GM12891 (cell line): ENCODE measurements around the gene PROB1. TPM values are rescaled to one million over a fixed set of nuclear protein-coding genes. Genes with fewer than 3 reads are reported as not detected.
A peak's percentile ranks its signal among the peaks of the same experiment; 100 is the strongest.
"Not testable (repeated sequence)": the region's sequence is repeated elsewhere in the genome, so short reads cannot be mapped to it uniquely, and the experiment has no call there.

Experiments used
- DNase-seq: peaks from one replicate; pipeline ENCODE4 v3.0.0; 2011; ENCODE audit warnings: low spot score; ENCODE audit not compliant: insufficient read length
- FAIRE-seq: peaks from 2 replicates; lab custom pipeline; 2011; peaks lifted over from hg19 to GRCh38; lab: Jason Lieb, UNC
- PAX5 ChIP-seq: IDR thresholded peaks from 2 replicates; pipeline ENCODE4 v1.6.1; 2011; ENCODE audit warnings: low read length, moderate library complexity, mild to moderate bottlenecking; ENCODE audit not compliant: insufficient read depth, severe bottlenecking
- POLR2A ChIP-seq: IDR thresholded peaks from 2 replicates; pipeline ENCODE4 v1.6.1; 2011; ENCODE audit warnings: low read depth, low read length, control low read depth
- POLR2AphosphoS5 ChIP-seq: IDR thresholded peaks from 2 replicates; pipeline ENCODE4 v1.6.1; 2011; ENCODE audit warnings: low read depth, low read length, control low read depth
- POU2F2 ChIP-seq: IDR thresholded peaks from 2 replicates; pipeline ENCODE4 v1.6.1; 2011; ENCODE audit warnings: low read depth, mild to moderate bottlenecking, control low read depth, low read length, moderate library complexity
- SPI1 ChIP-seq: IDR thresholded peaks from 2 replicates; pipeline ENCODE4 v1.6.1; 2011; ENCODE audit warnings: low read depth, low read length, control low read depth
- TAF1 ChIP-seq: IDR thresholded peaks from 2 replicates; pipeline ENCODE4 v1.6.1; 2011; ENCODE audit warnings: low read depth, low read length, control low read depth
- polyA plus RNA-seq: library from polyadenylated mRNA; unstranded; fragments of >200 nt; gene quantifications from one replicate; pipeline ENCODE4 v1.2.1, GENCODE V29; 2012; ENCODE audit warnings: low read depth, missing spikeins, inconsistent platforms; ENCODE audit not compliant: missing spikeins

Gene PROB1
- polyA plus RNA-seq: 3.5 TPM

- DNase-seq (no peak), FAIRE-seq (no peak)
- TF ChIP-seq SPI1 (no peak), POLR2A (no peak), PAX5 (no peak), POLR2AphosphoS5 (no peak), POU2F2 (no peak), TAF1 (no peak)
Observed at GRCh38 chr5:139394654-139395566, at the start of gene PROB1. PROB1 (minus strand) TSS chr5:139395104; CDS start chr5:139395081, 23 bp downstream.

- FAIRE-seq (no peak), DNase-seq (no peak)
- no peak for TF ChIP-seq POU2F2
- no peak for TF ChIP-seq TAF1
- no peak for TF ChIP-seq POLR2AphosphoS5
- no peak for TF ChIP-seq POLR2A
- no peak for TF ChIP-seq PAX5
- TF ChIP-seq SPI1: no peak
Observed at GRCh38 chr5:139443831-139444453, 49.0 kb upstream of the PROB1 start.

DNA sequence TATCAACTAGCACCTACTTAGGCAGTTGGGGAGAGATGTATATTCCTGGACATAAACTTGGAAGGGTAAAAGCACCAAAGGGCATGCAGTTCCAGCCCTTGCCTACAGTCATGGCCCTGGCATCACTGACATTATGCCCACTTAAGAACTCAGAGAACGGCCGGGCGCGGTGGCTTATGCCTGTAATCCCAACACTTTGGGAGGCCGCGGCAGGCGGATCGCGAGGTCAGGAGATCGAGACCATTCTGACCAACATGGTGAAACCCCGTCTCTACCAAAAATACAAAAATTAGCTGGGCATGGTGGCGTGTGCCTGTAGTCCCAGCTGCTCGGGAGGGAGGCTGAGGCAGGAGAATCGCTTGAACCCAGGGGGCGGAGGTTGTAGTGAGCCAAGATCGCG is 45.5 kb upstream of the PROB1 start:
- not testable (repeated sequence) for FAIRE-seq, DNase-seq

GRCh38 chr5:139439013-139439903 is 44.4 kb upstream of the PROB1 start, which contains the start of gene DNAJC18:
DNAJC18 (minus strand) TSS chr5:139439525; CDS start chr5:139439445, 80 bp downstream.
- DNase-seq: peak; percentile 85
- TF ChIP-seq SPI1 (no peak), POLR2A (peak; percentile 58; the same call in 1 of the 2 replicates), POU2F2 (0 out of 2 replicates have a peak, but pooled peaks have one; percentile 43), PAX5 (no peak), TAF1 (peak; percentile 59; the same call in 1 of the 2 replicates), POLR2AphosphoS5 (peak; percentile 61; the same call in 1 of the 2 replicates)
- peak; percentile 95 for FAIRE-seq

DNA sequence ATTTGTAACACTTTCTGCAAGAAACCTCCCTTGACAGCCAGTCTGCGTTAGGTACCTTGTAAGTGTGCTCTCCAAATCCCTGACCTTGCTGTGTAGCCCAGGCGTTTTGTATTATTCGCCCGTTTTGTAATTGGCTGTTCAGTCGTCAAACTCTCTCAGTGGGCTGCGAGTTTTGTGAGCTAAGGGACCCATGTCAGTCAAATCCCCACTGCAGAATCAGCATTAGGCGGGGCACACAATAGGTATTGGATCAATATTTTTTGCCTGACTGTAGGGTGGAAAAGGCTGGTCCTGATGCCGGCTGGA is 43.8 kb upstream of the PROB1 start:
- no peak for FAIRE-seq
- no peak for TF ChIP-seq POLR2AphosphoS5
- DNase-seq: no peak

- no peak for FAIRE-seq
Observed at GRCh38 chr5:139435676-139436075, 40.8 kb upstream of the PROB1 start.

DNA sequence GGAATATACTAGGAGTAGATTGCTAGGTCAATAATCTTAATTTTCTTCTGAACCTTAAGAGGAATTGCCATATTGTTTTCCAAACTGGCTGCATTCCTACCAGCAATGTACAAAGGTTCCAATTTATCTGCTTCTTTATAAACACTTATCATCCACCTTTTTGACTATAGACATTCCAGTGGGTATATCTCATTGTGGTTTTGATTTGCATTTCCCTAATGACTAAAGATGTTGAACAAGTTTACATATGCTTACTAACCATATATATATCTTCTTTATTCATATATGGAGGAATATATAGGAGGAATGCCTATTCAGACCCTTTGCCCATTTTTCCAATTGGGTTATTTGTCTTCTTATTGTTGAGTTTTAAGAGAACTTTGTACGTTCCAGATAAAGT is 36.8 kb upstream of the PROB1 start:
- TF ChIP-seq PAX5 (no peak), POLR2A (no peak), TAF1 (no peak), SPI1 (no peak), POU2F2 (no peak), POLR2AphosphoS5 (no peak)
- FAIRE-seq (no peak), DNase-seq (no peak)

More at GRCh38 chr5:139435676-139436075, 40.8 kb upstream of the PROB1 start:
- TF ChIP-seq POU2F2: no peak
- no peak for TF ChIP-seq POLR2AphosphoS5
- no peak for TF ChIP-seq POLR2A
- no peak for TF ChIP-seq TAF1
- no peak for TF ChIP-seq PAX5
- no peak for DNase-seq

DNA sequence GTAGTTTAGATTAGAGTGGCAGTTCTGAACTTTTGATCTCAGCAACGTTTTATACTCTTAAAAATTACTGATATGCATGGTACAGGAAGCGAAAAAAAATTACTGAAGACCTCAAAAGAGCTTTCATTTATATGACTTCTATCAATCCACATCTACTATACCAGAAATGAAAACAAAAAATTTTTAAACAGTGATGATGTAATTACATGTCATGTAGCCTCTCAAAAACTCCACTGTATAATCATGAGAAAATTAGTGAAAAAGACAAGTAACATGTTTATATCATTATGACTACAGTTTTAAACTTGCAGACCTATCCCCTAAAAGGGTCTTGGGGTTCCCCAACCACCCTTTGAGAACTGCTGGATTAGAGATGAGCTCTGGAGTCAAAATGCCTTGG is 35.1 kb upstream of the PROB1 start:
- FAIRE-seq (no peak), DNase-seq (no peak)
- TF ChIP-seq TAF1 (no peak), POLR2AphosphoS5 (no peak), PAX5 (no peak), POU2F2 (no peak), SPI1 (no peak), POLR2A (no peak)

GRCh38 chr5:139426203-139426885 is 31.4 kb upstream of the PROB1 start:
- FAIRE-seq (no peak), DNase-seq (no peak)
- no peak for TF ChIP-seq POU2F2
- TF ChIP-seq SPI1: no peak
- TF ChIP-seq TAF1: no peak
- no peak for TF ChIP-seq POLR2A
- TF ChIP-seq POLR2AphosphoS5: no peak
- no peak for TF ChIP-seq PAX5
